ENCODE measurements around the gene DPP9. TPM values are rescaled to one million over a fixed set of nuclear protein-coding genes. Genes with fewer than 3 reads are reported as not detected.

The DPP9 gene
- total RNA-seq, 1 experiment from 2014 or later, result 46.4 TPM

DNA sequence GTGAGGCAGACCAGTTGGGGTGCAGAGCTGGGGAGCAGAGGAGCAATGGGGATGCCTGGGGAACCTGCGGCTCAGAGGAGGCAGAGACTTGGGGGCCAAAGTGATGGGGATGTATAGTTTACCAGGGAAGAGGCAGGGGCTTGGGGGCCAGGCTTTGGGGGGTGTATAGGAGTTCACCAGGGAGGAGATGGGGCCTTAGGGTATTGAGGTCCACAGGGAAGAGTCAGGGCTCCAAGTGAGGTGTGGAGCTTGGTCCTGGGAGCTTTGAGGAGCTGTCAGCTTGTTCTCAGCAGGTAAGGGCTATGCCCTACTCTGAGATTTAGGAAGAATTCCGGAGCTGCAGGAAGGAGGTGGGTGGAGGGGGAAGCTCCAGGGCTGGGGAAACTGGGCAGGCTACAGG is 73.5 kb downstream of the DPP9 start:
- Histone ChIP-seq H2BK120ac (ENCODE audit: low read depth, low read length, poor library complexity, severe bottlenecking) (no peak overlapping the region), H3K56ac (ENCODE audit: insufficient read length, low read depth, low read length) (no peak overlapping the region), H3K4me1 (ENCODE audit: insufficient read depth, low read length) (no peaks in the 10 kb centered on the region), H2BK5ac (ENCODE audit: insufficient read length, low read length) (no peak overlapping the region), H3K9ac (ENCODE audit: extremely low read depth, insufficient read length, low read length) (no peak overlapping the region), H3K27ac (ENCODE audit: insufficient read length, low read depth, low read length) (no peak overlapping the region), H2BK12ac (ENCODE audit: insufficient read length, low read depth, low read length) (no peak overlapping the region), H3K9me3 (ENCODE audit: control insufficient read depth, low read depth, low read length) (no peaks in the 10 kb centered on the region), H3K4ac (ENCODE audit: low read depth, low read length) (no peak overlapping the region), H4K91ac (ENCODE audit: insufficient read length, low read depth, low read length) (no peak overlapping the region), H3K79me1 (ENCODE audit: insufficient read depth, low read depth, low read length, poor library complexity, severe bottlenecking) (no peaks in the 10 kb centered on the region), H2BK20ac (ENCODE audit: low read depth, low read length, poor library complexity, severe bottlenecking) (no peak overlapping the region), H3K79me2 (ENCODE audit: insufficient read depth, low read length) (no peaks in the 10 kb centered on the region), H2AFZ (ENCODE audit: low read length) (no peak overlapping the region), H4K20me1 (ENCODE audit: control insufficient read depth, insufficient read depth, insufficient read length) (no peaks in the 10 kb centered on the region), H3K14ac (ENCODE audit: insufficient read depth, low read length) (no peak overlapping the region; the same call in 1 of the 2 replicates), H3K23me2 (ENCODE audit: insufficient read length, low read depth, low read length, poor library complexity, severe bottlenecking) (no peaks in the 10 kb centered on the region), H3K23ac (ENCODE audit: insufficient read length, low read depth, low read length) (no peak overlapping the region), H3K27me3 (ENCODE audit: insufficient read depth, low read length) (no peaks in the 10 kb centered on the region), H3K18ac (ENCODE audit: insufficient read length, low read depth, low read length) (no peak overlapping the region), H2BK15ac (ENCODE audit: low read depth, low read length) (no peak overlapping the region), H4K8ac (replicated peaks; ENCODE audit: insufficient read length, low read depth, low read length) (no peak overlapping the region), H3T11ph (ENCODE audit: low read length) (no peak overlapping the region), H2AK5ac (ENCODE audit: insufficient read length, low read length) (no peak overlapping the region), H3K4me2 (ENCODE audit: insufficient read depth, insufficient read length, low read length) (no peak overlapping the region), H4K5ac (ENCODE audit: insufficient read length, low read depth, low read length) (no peak overlapping the region)
- no peak overlapping the region for H3K4me3 Mint-ChIP-seq
- no peaks in the 10 kb centered on the region for H3K27me3 Mint-ChIP-seq (ENCODE audit: low read depth)
- TF ChIP-seq, protein P1, sequence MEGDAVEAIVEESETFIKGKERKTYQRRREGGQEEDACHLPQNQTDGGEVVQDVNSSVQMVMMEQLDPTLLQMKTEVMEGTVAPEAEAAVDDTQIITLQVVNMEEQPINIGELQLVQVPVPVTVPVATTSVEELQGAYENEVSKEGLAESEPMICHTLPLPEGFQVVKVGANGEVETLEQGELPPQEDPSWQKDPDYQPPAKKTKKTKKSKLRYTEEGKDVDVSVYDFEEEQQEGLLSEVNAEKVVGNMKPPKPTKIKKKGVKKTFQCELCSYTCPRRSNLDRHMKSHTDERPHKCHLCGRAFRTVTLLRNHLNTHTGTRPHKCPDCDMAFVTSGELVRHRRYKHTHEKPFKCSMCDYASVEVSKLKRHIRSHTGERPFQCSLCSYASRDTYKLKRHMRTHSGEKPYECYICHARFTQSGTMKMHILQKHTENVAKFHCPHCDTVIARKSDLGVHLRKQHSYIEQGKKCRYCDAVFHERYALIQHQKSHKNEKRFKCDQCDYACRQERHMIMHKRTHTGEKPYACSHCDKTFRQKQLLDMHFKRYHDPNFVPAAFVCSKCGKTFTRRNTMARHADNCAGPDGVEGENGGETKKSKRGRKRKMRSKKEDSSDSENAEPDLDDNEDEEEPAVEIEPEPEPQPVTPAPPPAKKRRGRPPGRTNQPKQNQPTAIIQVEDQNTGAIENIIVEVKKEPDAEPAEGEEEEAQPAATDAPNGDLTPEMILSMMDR (conservative IDR thresholded peaks at IDR 0.05), result no peak
- peaks cover 5 to 15% of the 10 kb centered on the region in 2 experiments; a peak in 3 of 4 replicates for H3K4me1 Mint-ChIP-seq
- peaks cover 3 to 14% (median 5%) of the 10 kb centered on the region in 3 experiments; a peak in 4 of 7 replicates for H3K36me3 Mint-ChIP-seq (ENCODE audit: insufficient read depth in 1 of 3, low read depth in 3 of 3)
- no CpG with 5 or more reads among the region's 2 CpGs for WGBS (ENCODE audit: extremely low coverage, insufficient read length, low lambda C conversion rate)
- H3K9me3 Mint-ChIP-seq, result no peaks in the 10 kb centered on the region
- DNase-seq, result no peak
- H3K27ac Mint-ChIP-seq, result peak overlapping the region in 1 of 3 experiments; percentile 32; a peak in 1 of 7 replicates
